ENCODE data around the gene DDX54.
"Not testable (repeated sequence)": the region's sequence is repeated elsewhere in the genome, so short reads cannot be mapped to it uniquely, and the experiment has no call there.

DDX54 gene

GRCh38 chr12:113158439-113159203, 26.7 kb downstream of the DDX54 start:
- no peak for DNase-seq

GRCh38 chr12:113157218-113157859, 27.9 kb downstream of the DDX54 start:
- no peak for DNase-seq

- no peak for DNase-seq
Measured at GRCh38 chr12:113155646-113156045, 29.6 kb downstream of the DDX54 start.

GRCh38 chr12:113155060-113155459, 30.2 kb downstream of the DDX54 start:
- no peak for DNase-seq

GRCh38 chr12:113154351-113154973, 30.8 kb downstream of the DDX54 start:
- peak; percentile 16 for DNase-seq

GRCh38 chr12:113152835-113153814, 32.2 kb downstream of the DDX54 start:
- DNase-seq = peak; percentile 78

GRCh38 chr12:113152196-113152834, 33.0 kb downstream of the DDX54 start:
- DNase-seq = no peak

- DNase-seq = no peak
Measured at GRCh38 chr12:113151655-113152054, 33.6 kb downstream of the DDX54 start.

GRCh38 chr12:113149361-113150150, 35.7 kb downstream of the DDX54 start, which contains the start of gene CFAP73:
TSS of gene CFAP73 (plus strand) at chr12:113149724. CDS start at chr12:113149858, 134 bp downstream.
- peak; percentile 89 for DNase-seq

GRCh38 chr12:113146999-113147398, 38.3 kb downstream of the DDX54 start:
- DNase-seq = no peak

- DNase-seq = no peak
Measured at GRCh38 chr12:113145720-113146551, 39.3 kb downstream of the DDX54 start.

- DNase-seq = no peak
Measured at GRCh38 chr12:113144806-113145205, 40.5 kb downstream of the DDX54 start.

- no peak for DNase-seq
Measured at GRCh38 chr12:113143959-113144358, 41.3 kb downstream of the DDX54 start.

- DNase-seq = no peak
Measured at GRCh38 chr12:113142886-113143332, 42.4 kb downstream of the DDX54 start.

- no peak for DNase-seq
Measured at GRCh38 chr12:113142173-113142885, 42.9 kb downstream of the DDX54 start.

- DNase-seq = not testable (repeated sequence)
Measured at GRCh38 chr12:113141716-113142115, 43.6 kb downstream of the DDX54 start.

GRCh38 chr12:113140706-113141105, 44.6 kb downstream of the DDX54 start:
- DNase-seq = no peak

- DNase-seq = no peak
Measured at GRCh38 chr12:113138826-113139225, 46.5 kb downstream of the DDX54 start.

All from EL (cell line).